ENCODE data around the gene TGM3. TPM values are rescaled to one million over a fixed set of nuclear protein-coding genes. Genes with fewer than 3 reads are reported as not detected.

Gene TGM3
- total RNA-seq, 1 donor from 2014 or later: not detected

DNA sequence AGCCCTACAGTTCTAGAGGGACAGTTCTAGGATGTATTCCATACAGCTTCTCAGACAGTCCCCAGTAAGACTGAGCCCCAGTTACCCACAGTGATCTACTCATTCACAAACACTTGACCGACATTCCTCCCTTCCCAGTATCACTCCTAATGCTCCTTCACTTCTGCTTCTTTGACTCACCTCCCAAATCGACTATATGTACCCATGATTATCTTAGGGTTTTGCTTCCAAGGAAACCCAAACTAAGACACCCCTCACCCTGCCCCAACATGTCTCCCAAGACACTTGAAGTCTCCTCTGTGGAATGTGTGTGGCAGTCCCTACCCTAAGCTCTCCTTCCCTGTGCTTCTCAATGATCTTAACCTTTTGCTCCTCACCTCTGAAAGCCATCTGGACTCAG is 61.3 kb downstream of the TGM3 start:
- no peak for DNase-seq
- Histone ChIP-seq H3K4me1 (no peaks in the 10 kb centered on the region), H3K27me3 (ENCODE audit: low read depth) (peaks cover 17% of the 10 kb centered on the region), H3K4me3 (no peak overlapping the region), H3K27ac (replicated peaks) (no peak overlapping the region), H3K9me3 (replicated peaks) (peaks cover 30% of the 10 kb centered on the region), H3K36me3 (no peaks in the 10 kb centered on the region)
- intact Hi-C loops (cut with micrococcal nuclease): no loop called here
- TF ChIP-seq, protein P1, sequence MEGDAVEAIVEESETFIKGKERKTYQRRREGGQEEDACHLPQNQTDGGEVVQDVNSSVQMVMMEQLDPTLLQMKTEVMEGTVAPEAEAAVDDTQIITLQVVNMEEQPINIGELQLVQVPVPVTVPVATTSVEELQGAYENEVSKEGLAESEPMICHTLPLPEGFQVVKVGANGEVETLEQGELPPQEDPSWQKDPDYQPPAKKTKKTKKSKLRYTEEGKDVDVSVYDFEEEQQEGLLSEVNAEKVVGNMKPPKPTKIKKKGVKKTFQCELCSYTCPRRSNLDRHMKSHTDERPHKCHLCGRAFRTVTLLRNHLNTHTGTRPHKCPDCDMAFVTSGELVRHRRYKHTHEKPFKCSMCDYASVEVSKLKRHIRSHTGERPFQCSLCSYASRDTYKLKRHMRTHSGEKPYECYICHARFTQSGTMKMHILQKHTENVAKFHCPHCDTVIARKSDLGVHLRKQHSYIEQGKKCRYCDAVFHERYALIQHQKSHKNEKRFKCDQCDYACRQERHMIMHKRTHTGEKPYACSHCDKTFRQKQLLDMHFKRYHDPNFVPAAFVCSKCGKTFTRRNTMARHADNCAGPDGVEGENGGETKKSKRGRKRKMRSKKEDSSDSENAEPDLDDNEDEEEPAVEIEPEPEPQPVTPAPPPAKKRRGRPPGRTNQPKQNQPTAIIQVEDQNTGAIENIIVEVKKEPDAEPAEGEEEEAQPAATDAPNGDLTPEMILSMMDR (IDR thresholded peaks at IDR 0.05; ENCODE audit: borderline replicate concordance): no peak

DNA sequence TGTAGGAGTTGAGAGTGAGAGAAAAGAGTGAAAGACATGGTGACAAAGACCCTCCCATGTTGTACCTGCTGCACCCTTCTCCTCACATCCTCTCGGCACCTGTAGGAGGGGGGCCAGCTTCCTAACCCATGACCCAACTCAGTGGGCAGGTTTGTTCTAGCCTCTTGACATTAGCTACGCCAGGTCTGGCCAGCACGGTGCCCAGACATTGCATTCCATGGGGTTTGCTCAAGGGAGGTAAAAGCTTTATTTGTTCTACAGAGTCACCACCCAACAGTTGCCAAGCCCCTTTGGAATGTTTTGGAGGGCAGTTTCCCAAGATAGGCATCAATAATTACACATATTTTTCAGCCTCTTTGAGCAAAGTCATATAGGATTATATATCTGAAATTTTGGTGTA is 62.2 kb downstream of the TGM3 start:
- intact Hi-C loops (cut with micrococcal nuclease): no loop called here
- no peak for DNase-seq
- peaks cover 12% of the 10 kb centered on the region for H3K27me3 ChIP-seq (ENCODE audit: low read depth)
- H3K27ac ChIP-seq (replicated peaks): no peak overlapping the region
- TF ChIP-seq, protein P1 (IDR thresholded peaks at IDR 0.05; ENCODE audit: borderline replicate concordance): no peak
- H3K4me3 ChIP-seq: no peak overlapping the region
- H3K9me3 ChIP-seq (replicated peaks): peaks cover 35% of the 10 kb centered on the region
- H3K36me3 ChIP-seq: no peaks in the 10 kb centered on the region
- no peaks in the 10 kb centered on the region for H3K4me1 ChIP-seq

DNA sequence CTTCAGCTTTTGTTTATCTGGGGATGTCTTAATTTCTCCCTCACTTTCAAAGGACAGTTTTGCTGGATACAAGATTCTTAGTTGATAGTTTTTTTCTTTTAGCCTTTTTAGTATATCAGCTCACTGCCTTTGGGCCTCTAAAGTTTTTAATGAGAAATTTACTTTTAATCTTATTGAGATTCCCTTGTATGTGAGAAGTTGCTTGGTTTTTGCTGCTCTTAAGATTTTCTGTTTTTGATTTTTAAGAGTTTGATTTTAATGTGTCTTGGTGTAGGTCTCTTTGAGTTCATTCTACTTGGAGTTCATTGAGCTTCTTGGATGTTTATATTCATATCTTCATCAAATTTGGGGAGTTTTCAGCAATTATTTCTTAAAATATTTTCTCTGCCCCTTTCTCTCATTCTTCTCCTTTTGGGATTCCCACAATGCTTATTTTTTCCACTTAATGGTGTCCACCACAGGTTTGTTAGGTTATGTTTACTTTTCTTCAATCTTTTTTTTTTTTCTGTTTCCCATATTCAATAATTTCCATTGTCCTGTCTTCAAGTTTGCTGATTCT is 65.3 kb downstream of the TGM3 start:
- no peaks in the 10 kb centered on the region for H3K4me1 ChIP-seq
- intact Hi-C loops (cut with micrococcal nuclease): no loop called here
- H3K36me3 ChIP-seq: no peaks in the 10 kb centered on the region
- no peak overlapping the region for H3K27ac ChIP-seq (replicated peaks)
- peaks cover 35% of the 10 kb centered on the region for H3K9me3 ChIP-seq (replicated peaks)
- H3K27me3 ChIP-seq (ENCODE audit: low read depth): peaks cover 18% of the 10 kb centered on the region
- TF ChIP-seq, protein P1 (IDR thresholded peaks at IDR 0.05; ENCODE audit: borderline replicate concordance): no peak
- no peak for DNase-seq
- H3K4me3 ChIP-seq: no peak overlapping the region

DNA sequence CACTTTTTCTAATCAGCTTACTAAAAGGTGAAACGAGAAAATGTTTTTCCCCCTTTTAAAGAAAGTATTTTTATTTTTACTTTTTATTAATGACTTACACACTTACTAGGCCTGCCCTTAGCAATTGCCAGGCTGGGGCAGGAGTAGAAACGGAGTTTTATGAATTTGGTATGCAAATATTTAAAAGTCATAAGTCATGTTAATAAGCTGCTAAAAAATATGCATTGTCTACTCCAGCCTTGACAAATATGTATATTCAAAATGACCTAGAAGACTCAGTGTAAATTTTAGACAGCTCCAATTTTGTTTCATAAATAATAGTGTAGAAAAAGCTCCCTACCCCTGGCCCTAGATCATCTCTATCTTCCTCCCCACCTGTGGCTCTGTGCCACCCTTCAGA is 67.4 kb downstream of the TGM3 start:
- H3K27me3 ChIP-seq (ENCODE audit: low read depth): peaks cover 25% of the 10 kb centered on the region
- H3K9me3 ChIP-seq (replicated peaks): peaks cover 35% of the 10 kb centered on the region
- no peak overlapping the region for H3K27ac ChIP-seq (replicated peaks)
- TF ChIP-seq, protein P1 (IDR thresholded peaks at IDR 0.05; ENCODE audit: borderline replicate concordance): no peak
- no peaks in the 10 kb centered on the region for H3K4me1 ChIP-seq
- DNase-seq: no peak
- no peaks in the 10 kb centered on the region for H3K36me3 ChIP-seq
- no peak overlapping the region for H3K4me3 ChIP-seq
- intact Hi-C loops (cut with micrococcal nuclease): no loop called here

- Histone ChIP-seq H3K4me3 (no peak overlapping the region), H3K9me3 (replicated peaks) (peaks cover 37% of the 10 kb centered on the region), H3K27me3 (ENCODE audit: low read depth) (peaks cover 25% of the 10 kb centered on the region), H3K4me1 (no peaks in the 10 kb centered on the region), H3K27ac (replicated peaks) (no peak overlapping the region), H3K36me3 (no peaks in the 10 kb centered on the region)
- DNase-seq: no peak
- intact Hi-C loops (cut with micrococcal nuclease): no loop called here
- TF ChIP-seq, protein P1 (IDR thresholded peaks at IDR 0.05; ENCODE audit: borderline replicate concordance): no peak
Measured at GRCh38 chr20:2363587-2363986, 67.8 kb downstream of the TGM3 start.

All from left ventricle myocardium inferior (tissue), 1 donor.